HG03565 (cell line): ENCODE results near the gene PIK3C2G.

ENCODE experiments used
- ATAC-seq: cut with Tn5 transposase; IDR thresholded peaks from one replicate; pipeline ENCODE4 v1.9.1; 2021; ENCODE audit warnings: mild to moderate bottlenecking, moderate library complexity; ENCODE audit not compliant: unreplicated experiment

PIK3C2G gene

DNA sequence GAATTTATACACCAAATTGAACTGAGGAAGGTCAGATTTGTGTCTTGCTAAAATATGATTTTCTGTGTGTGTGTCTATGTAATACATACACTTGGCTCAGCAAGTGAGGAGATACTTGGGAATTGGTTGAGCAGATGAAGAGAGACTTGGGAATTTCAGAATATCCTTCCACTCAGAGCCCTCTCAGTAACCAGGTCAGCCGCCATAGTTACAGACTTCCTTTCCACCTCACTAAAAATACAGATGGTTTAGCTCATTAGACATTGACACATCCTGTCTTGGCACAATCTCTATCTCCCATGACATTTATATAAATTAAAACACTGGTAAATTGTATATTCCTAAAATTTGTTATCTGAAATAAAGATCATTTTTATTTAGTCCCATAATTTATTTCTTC lies 15.9 kb downstream of the PIK3C2G start:
- ATAC-seq = no peak

DNA sequence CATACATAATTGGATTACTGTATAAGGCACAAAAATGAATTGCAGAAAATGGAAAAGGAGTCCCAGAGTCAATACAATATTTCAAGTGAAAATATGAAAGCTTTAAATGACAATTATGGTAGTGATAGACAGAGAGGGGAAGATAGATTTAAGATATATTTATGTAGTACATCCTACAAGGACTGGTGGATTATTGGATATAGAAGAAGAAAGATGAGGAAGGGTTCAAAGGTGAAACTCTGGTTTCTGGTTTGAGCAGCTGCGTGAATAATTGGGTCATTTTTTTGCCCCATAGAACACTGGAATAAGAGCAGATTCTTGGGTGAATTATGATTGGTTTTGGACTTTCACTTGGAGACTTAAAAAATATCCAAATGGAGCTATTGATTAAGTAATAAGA lies 19.4 kb downstream of the PIK3C2G start:
- ATAC-seq = no peak

DNA sequence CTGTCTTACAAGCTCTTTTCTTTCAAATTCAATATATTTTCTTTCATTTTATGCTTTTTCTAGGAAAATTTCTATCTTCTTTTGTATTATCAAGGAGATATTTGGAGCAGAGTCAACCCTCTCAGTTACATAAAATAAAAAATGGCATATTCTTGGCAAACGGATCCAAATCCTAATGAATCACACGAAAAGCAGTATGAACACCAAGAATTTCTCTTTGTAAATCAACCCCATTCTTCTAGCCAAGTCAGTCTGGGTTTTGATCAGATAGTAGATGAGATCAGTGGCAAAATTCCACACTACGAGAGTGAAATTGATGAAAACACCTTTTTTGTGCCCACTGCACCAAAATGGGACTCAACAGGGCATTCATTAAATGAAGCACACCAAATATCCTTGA lies 20.6 kb downstream of the PIK3C2G start:
- ATAC-seq = no peak

DNA sequence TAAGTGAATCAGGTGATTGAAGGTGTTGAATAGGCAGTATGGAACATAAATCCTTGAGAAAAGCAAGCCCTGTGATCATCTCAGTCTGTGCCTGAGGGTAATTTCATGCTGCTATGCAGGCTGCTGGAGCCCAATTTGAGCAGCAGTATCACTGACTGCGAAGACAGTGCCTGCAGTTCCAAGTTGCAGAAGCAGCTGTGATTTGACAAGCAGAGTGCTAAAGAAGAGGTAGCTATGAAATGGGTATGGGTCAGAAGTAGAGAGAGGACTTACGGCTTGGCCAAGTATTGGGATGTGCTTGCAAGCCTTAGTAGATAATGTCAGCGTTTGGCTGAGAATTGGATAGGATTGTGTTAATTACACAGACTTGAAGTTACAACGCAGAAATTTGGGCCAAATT lies 22.5 kb downstream of the PIK3C2G start:
- no peak for ATAC-seq

DNA sequence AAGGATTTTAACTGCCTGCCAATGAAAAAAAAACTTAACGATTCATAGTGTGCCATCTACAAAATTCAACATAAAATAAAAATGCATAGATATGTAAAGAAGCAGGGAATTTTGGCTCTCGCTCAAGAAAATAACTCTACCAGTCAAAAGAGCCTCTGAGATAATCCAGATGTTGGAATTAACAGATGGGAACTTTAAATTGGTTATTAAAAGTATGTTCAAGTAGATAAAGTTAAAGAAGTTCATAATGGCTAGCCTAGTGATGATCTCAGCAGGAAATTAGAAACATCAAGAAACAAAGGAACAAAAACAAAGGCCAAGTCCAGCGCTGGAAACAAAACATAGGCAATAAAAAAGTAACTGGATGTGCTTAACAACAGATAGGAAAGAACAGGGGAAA lies 23.1 kb downstream of the PIK3C2G start:
- ATAC-seq = no peak

DNA sequence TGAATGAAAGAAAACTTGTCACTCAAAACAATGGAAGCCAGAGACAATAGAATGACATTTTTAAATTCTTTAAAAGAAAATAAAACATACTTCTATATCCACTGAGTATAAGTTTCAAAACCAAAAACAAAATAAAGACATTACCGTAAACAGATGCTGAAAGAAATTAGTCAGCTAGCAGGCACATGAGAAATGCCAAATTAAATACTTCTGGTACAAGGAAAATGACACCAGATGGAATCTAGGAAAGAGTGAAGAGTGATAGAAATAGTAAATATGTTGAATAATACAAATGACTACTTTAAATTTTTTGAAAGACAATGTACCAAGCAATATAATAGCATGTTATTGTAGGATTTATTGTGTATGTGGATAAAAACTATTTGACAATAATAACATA lies 23.8 kb downstream of the PIK3C2G start:
- ATAC-seq = no peak

DNA sequence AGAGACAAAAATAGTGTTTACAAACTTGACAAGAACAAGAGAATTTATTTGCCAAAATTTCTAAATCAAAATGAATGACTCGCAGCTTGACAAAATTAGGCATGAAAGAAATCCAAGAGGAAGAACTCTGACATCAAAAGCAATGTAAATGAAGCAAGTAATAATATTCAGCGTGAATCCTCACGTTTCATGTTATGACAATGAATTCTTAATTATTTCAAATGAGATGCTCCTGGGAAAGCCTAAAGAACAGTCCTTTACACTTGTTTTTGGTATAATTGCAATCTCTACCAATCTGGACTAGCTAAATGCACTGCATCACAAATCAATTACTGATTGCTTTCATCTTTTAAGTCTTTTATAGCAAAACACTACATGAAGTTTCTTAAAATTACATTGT lies 29.1 kb downstream of the PIK3C2G start:
- no peak for ATAC-seq

DNA sequence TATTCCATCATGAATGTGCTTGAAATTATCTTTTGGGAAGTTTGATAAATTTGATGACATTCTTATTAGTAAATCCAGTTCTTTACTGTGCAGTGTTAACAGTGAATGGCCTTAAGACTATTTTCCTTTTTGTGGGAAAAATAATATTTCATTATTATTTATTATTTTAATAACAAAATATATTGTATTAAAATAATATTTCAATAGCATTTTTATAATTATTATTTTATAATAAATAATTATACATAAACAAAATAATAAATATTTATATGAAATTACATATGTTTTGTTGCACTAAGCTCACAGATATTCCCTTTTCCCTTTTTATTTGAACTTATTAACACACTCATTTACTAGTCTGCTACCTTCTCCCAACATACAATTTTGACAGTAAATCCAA lies 33.6 kb downstream of the PIK3C2G start:
- ATAC-seq = no peak

DNA sequence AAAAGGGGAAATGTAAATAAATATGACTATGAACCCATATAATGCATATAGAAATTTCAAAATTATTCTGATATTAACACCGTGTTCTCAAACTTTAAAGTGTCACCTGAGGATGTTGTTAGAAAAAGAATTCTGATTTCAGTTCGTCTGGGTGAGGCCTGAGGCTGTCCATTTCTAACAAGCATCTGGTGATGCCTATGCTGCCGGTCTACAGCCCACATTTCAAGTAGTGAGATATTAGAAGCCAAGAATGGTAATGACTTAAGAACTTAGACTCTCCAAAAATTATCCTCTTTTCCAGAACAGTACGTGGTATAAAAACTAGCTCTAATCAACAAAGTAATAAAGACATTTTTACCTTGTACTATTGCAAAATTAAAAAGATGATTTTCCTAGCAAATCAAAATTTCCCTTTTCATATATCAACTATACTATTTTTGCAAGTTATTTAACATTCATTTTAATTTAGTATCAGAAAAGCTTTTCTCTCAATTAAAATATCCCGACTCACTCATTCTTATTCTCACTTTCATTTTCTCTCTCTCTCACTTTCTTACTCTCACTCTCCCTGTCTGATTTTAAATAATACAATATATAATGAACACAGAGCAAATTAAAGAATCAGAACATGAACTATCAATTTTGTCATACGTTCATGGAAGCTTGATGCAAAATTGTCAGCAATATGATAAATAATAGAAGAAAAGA lies 35.0 kb downstream of the PIK3C2G start:
- ATAC-seq = no peak

DNA sequence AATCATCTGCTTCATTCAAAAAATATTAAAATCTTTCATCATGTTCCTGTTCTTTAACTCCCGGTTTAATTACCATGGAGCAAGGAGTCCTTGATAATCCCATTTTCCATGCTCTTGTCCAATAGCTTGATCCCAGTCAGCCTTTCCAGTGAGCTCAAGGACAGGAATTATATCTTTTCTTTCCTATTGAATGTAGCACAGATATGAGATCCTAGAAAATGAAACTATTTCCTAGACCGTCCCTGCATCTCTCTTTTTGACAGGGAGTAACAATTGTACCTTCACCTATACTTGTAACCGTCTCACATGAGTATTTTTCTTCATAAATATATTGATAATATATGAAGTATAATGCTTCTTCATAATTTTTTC lies 35.6 kb downstream of the PIK3C2G start:
- no peak for ATAC-seq

DNA sequence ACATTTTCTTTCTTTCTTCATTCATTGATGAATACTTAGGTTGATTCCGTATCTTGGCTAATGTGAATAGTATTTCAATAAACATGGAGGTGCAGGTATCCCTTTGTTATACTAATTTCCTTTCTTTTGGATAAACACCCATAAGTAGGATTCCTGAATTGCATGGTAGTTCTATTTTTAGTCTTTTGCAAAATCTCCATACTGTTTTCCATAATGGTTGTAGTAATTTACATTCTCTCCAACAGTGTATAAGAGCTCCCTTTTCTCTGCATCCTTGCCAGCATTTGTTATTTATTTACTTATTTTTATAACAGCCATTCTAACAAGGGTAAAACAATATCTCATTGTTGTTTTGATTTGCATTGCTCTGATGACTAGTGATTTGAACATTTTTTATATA lies 36.6 kb downstream of the PIK3C2G start:
- no peak for ATAC-seq

DNA sequence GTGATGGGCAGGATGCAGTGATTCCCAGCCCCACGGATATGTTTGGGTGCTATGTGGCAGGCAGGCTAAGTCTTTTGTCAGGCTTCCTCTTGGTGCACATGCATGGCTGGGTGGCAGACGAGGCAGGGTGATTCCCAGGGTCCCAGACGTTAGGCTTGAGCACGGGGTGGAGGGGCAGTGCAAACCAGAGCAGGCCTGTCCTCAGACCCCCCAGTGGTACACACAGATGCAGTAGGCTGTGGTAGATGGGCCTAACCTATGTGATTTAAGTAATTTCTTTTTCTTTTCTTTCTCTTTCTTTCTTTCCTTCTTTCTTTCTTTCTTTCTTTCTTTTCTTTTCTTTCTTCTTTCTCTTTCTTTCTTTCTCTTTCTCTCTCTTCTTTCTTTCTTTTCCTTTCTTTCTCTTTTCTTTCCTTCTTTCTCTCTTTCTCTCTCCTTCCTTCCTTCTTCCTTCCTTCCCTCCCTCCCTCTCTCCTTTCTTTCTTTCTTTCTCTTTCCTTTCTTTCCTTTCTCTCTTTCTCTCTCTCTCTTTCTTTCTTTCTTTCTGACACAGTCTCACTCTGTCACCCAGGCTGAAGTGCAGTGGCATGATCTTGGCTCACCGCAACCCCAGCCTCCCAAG lies 41.6 kb downstream of the PIK3C2G start:
- ATAC-seq = no peak

DNA sequence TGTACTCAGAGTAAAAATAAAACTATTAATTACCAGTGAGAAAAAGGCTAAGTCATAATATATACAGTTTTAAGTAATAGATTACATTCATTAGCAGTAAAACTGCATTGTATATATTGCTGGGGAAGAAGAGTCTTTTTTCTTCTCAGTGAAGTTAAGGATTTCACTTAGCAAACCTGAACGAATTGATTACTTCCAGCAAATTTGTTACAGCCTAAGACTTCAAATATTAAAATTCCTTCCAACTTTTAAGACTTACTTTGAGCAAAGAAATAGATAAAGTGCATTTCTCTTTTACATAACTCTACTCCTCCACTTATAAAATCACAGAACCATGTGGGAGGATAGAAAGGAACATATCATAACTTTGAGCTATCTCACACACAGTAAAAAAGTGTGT lies 43.3 kb downstream of the PIK3C2G start:
- ATAC-seq = no peak

DNA sequence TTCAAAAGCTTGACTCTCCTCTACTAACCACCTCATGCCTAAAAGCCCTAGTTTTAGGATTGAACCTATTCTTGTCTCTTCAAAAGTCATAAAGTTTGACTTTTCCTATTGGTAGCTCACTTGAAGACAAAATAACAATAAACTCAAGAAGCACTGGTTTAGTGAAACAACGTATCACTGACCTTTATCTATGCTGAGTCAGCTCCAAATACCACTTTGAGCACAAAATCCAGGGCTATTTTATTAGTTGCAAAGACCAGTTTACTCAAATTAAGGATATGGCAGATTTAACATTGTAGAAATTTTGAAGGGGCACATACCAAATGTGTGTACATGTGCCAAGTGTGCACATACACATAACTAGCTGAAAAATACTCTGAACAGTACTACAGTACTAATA lies 45.0 kb downstream of the PIK3C2G start:
- no peak for ATAC-seq

DNA sequence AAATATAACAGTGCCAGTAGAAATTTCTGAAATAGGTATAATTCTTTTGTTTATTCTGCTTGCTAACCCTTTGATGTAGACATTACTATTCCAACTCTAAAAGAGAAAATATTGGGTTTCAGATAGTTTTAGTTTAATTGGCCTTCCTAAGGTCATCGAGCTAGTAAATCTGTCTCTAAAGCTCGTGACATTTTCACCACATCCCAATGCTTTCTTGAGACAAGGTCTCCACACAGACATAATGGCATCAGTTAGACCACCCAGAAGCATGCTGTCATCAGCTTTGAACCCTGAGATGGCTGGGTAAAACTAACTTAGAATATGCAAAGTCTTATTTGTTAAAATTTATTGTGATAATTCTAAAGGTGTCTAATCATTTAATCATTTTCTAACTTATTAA lies 52.0 kb downstream of the PIK3C2G start:
- no peak for ATAC-seq

DNA sequence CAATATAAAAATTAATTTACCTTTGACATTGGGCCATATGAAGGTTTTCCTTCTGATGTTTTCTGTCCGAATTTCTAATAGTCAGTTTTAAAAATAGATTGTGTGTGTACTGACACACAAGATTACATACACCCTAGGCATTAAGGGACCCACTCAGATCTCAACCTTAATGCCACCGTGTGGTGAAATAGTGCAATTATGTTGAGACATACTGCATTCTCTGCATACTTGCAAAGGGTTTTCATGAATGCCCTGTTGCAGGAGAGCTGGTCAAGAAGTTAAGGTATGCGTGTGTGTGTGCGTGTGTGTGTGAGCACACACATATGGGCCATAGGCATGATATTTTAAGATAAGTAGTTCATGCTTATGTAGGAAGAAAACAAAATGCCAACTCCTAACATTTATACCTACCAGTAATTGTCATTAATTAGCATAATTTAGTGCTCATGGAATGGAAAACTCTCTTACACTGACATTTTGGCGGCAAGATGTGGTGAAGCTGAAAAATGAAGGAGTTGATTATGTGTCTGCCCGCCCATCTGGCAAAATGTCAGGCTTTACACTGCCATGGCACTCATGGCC lies 58.8 kb downstream of the PIK3C2G start:
- no peak for ATAC-seq

DNA sequence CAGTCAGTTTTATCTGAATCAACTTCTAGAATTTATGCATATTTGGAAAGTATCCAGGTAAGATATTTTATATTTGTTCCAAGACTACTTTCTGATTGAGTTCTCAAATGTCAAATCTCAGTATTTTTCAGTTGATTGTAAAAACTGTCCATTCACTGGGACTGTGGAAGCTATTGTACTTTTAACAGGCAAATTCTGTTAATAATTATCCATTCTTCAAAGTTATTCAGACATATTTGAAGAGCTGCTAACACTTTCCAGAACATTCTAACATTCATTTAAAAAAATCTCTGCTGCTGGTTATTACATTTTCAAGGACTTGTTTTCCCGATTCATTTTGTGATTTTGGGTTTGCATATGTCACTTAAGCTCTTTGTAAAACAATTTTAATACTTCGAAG lies 59.7 kb downstream of the PIK3C2G start:
- ATAC-seq = no peak

DNA sequence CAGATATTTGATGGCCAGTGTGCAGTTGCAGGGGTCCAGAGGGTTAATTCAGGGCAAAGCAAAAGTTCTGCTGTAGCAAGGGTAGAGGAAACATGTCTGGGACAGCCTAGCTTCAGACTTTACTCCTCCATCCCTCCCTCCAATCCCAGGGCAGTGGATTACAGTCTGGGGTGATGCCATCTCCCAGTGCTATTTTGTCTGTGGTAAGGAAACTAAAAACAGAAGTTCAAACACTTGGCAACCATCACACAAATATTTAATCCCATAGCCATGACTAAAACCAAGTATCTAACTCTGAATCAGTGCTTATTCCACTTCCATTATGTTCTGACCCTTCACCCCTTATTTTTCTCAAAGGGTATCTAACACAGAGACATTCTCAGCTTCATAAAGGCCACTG lies 61.8 kb downstream of the PIK3C2G start:
- ATAC-seq = no peak

DNA sequence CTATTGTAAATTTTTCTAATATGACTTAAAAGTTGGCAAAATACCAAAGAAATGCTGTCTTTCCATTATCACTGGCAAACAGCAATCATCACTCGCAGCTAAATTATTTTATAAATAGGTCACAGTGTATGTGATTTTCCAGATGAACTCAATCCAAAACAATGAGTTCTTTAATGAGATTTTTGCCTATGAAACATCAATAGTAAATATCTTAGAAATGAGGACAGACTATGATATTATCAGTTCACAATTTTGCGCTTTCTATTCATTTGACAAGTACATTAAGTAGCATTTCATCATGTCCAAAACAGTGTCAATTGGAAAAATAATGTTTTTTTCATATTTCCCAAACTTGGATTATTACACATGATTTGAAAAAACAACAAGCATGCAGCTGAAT lies 65.7 kb downstream of the PIK3C2G start:
- ATAC-seq = no peak

DNA sequence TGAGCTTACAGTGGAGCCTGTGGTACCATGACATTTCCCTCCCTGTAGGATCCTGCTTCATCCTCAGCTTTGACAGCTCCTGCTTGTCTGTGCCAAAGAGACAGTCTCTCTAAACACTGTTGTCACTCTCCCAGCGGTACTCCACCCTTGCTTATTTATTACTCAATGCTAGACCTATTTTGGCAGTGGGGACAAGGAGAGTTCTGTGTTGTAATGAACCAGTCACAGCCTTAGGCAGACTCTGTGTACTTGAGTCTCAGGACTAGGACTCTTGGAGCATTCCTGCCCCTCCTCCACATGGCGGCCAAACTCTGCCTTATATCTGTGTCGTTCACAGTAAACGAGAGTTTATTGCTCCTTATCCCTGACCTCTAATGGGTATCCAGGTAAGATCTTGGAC lies 70.9 kb downstream of the PIK3C2G start:
- ATAC-seq = no peak

DNA sequence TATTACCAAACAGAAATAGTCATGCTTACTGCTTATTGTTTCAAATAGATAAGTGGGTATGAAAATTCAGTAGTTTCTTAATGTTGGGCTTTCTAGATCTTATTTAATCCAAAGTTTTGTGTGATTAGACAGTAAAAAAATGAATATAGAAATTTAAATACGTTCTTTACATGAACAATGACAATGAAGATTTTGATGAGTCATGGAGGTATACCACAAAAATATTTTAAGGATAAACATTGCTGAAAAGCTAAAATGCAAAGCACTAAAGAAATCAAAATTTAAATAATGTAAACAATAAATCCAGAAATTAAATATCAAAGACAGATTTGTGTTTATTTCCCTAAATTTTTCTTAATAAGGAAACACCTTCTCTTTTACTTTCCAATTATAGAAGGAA lies 78.3 kb downstream of the PIK3C2G start:
- ATAC-seq = no peak

DNA sequence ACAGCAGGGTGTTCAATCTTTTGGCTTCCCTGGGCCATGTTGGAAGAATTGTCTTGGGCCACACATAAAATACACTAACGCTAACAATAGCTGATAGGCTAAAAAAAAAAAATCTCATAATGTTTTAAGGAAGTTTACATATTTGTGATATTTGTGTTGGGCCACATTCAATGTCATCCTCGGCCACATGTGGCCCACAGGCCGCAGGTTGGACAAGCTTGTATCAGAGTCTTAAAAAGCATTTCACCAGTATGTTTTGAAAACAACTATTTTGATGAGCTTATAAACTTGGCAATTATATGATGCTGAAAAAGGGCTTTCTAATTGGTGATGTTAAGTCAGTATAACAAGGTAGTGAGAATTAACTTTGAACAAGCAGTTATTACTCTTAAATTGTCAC lies 78.9 kb downstream of the PIK3C2G start:
- no peak for ATAC-seq

DNA sequence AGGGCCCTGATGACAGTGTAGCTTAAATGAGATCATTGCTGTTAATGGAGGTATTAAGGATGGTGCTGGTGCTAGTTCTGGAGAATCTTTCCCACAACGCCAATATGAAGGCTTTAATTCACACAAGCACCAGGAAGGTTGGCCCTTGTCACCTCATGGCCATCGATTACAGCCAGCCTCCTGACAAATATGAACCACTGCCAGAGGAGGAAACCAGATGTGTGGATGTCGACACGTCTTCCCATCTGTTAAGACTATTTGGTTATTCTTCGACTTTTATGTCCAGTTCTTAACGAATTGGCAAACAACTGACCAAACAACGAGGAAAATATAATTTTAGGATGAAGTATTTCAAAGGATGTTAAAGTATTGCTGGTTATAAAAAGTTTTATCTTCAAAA lies 79.5 kb downstream of the PIK3C2G start:
- no peak for ATAC-seq
